GM19463 (cell line): ENCODE results near the gene BCO2.
"Not testable (repeated sequence)": the region's sequence is repeated elsewhere in the genome, so short reads cannot be mapped to it uniquely, and the experiment has no call there.

Source experiments
- ATAC-seq: cut with Tn5 transposase; IDR thresholded peaks from one replicate; pipeline ENCODE4 v1.9.1; 2021; ENCODE audit warnings: mild to moderate bottlenecking, moderate library complexity; ENCODE audit not compliant: unreplicated experiment

The BCO2 gene, protein sequence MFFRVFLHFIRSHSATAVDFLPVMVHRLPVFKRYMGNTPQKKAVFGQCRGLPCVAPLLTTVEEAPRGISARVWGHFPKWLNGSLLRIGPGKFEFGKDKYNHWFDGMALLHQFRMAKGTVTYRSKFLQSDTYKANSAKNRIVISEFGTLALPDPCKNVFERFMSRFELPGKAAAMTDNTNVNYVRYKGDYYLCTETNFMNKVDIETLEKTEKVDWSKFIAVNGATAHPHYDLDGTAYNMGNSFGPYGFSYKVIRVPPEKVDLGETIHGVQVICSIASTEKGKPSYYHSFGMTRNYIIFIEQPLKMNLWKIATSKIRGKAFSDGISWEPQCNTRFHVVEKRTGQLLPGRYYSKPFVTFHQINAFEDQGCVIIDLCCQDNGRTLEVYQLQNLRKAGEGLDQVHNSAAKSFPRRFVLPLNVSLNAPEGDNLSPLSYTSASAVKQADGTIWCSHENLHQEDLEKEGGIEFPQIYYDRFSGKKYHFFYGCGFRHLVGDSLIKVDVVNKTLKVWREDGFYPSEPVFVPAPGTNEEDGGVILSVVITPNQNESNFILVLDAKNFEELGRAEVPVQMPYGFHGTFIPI

DNA sequence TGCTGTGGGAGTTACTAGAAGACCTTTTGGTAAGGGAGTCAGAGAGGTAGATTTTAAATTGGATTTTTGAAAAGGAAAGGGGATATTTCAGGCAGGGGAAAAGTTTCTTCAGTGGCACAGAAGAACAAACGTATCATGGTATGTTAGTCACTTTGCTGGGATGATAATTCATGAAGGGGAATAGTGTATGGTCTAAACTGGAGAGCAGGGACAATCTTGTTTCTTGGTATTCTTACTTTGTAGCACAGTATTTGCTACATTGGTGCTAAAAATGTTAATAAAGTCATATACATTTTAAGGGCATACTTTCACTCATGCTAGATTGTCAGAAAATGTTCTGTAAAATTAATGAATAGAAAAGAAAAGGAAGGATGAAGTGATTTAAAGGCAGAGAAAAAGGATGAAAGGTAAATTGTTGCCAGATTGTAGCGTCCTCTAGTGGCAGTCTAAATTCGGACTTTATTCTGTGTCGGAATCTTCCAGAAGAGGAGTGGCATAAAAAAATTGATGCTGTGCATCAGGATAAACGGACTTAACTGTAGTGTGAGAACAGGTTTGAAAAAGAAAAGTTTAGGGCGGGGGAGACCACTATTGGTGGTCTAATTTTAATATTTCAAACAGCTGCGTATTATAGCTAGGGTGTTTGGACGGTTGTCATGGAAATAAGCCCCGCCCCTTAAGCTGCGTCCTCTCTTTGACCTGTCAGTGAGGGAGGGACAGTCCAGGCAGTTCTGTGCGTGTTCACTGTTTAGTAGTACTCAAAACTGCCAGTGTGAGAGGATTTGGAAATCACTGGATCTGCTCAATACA is at the start of gene BCO2:
TSS of gene BCO2 (plus strand) at position 724 of the 810 bp plus-strand sequence. CDS start 90 bp downstream, outside the sequence.
- peak; percentile 43 for ATAC-seq

DNA sequence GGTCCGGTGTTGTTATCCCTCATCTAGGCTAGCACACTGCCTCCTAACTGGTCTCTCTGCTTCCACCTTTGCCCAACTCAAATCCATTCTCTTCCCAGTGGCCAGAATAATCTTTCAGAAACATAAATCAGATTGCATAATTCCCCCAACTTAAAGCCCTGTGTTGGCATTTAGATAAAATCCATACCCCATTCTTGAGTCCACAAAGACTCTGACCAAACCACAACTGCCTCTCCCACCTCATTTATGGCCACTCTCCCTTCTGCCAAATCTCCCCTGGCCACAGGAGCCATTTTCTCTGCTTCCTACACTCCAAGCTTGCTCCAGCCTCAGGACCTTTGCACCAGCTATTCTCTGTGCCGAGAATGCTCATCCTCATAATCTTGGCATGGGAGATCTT is 48.3 kb upstream of the BCO2 start:
- ATAC-seq = no peak

DNA sequence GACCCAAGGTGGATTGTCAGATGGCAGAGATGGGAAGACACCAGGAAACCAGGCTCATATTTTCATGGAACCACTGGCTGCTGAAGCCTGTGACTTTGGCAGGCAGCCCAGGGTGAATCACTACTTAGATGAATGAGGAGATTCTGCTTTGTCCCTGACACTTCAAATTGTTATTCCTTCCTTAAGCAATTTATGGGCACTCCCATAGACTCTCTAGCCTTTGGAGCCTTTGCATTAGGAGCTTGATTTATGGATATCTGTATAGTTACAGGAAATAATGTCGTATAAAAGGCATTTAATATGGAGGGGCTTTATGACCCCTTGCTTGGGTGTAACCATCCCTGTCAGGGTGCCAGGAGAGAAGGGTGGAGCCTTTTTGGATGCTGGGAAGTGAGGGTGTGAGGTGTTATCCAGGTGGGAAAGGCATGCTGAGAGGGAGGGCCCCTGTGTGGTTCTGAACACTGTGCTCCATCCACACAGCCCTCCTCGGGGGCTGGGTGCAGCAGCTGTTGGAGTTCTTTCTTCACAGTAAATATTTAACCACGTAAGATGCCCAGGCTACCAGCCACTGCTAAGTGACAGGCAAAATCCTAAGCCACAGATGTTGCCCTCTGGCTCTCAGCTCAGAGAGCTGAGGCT is 46.7 kb upstream of the BCO2 start:
- ATAC-seq = no peak

DNA sequence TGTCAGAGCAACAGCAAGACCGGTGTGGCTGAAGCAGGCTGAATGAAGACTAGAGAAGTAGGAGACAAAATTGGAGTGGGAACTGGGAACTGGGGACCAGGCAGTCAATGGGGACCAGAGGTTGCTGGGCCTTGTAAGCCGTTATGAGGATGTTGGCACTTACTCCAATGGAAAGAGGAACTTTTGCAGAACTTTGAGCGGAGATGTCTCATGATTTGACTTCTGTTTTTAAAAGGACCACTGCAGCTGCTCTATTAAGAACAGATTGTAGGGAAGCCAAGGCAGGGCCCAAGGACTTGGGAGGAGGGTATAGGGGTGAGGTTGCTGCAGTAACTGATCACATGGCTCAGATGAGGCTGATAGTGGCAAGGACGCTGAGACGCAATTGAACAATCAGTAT is 45.7 kb upstream of the BCO2 start:
- no peak for ATAC-seq

DNA sequence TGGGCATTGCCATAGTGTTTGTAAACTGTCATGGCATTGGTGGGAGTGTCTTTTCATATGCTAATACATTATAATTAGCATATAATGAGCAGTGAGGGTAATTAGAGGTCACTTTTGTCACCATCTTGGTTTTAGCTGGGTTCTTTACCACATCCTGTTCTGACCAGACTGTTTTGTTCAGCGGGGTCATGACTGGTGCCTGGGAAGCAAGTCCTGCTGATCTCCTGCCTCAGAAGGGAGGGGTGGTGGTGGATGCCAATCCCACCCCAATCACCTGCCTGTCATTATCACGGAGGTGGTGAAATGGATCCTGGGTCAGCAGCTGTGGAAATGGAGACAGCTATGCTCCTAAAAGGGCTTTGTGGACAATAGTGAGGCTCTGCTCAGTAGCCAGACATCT is 42.6 kb upstream of the BCO2 start:
- no peak for ATAC-seq

DNA sequence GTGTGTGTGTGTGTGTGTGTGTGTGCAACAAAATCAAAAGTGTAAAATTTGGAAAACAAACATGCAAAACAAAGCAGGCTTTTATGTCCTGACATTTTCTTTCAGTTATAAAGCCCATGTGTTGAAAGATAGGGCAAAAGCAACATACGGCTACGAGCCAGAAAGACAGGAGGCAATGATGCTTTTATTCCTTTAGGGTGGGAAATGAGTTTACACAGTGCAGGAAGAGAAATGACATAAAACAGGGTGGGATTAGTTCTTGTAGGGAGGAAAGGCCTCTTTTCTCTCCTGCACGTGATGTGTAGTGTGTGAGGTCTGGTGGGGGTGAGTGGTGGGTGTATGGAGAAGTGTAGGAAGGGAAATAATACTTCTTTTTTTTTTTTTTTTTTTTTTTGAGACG is 40.8 kb upstream of the BCO2 start:
- ATAC-seq = no peak

DNA sequence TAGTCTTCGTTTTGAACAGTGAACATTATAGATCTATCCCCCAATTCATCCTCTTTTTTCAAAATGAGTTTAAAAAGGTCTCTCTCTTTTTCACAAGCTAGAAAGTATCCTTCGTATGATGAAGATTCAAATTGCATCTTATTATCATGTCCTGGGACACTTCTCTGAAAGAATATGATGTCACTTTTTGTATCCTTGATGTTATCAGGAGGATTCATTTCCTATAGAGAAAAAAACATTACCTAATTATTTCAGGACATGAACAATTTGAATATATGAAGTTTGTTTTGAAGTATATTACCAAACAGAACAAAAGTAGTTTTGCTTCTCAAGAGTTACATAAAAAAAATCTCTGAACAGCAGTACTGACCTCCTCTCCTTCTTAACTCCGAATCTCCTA is 31.7 kb upstream of the BCO2 start:
- no peak for ATAC-seq

DNA sequence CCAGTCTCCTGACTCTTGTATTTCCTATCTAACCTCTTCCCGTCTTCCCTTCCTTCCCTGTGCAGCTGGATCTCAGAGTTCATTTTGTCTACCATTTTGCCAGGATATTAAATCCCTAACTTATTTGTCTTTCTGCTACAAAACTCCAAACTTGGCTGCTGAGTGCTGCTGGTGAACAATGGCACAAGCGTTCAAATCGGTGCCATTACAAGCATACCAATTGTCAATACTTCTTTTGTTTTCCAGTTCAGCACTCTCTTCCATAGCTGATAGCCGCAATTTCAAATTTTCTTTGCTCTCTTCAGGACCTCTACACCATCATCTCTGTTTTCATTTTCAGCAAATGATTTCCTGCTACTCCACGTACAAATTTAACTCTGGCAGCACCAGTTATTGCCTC is 24.8 kb upstream of the BCO2 start:
- ATAC-seq = no peak

DNA sequence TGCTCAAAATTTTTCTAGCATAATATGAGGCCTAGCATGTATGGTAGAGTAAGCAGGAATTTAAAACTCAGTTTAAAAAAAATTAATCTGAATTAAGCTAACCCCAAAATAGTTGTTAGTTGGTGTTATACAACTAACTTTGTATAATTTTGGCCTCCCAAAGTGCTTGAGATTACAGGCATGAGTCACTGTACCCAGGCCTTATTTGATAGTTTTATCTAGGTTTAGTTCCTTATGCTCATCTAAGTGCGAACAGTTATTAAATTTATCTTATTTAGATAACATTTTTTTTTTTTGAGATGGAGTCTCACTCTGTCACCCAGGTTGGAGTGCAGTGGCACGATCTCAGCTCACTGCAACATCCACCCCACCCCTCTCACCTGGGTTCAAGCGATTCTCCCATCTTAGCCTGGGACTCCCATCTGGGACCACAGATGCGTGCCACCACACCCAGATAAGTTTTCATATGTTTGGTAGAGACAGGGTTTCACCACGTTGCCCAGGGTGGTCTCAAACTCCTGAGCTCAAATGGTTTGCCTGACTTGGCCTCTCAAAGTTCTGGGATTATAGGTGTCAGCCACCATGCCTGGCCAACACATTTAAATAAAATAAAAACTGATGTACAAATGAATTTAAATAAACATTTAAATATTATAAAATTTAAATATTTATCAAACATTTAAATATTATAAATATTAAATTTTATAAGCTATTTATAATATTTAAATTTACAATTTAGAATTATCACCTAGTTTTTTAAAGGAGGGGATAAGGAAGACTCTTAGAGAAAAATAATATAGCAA is 19.0 kb upstream of the BCO2 start:
- no peak for ATAC-seq

DNA sequence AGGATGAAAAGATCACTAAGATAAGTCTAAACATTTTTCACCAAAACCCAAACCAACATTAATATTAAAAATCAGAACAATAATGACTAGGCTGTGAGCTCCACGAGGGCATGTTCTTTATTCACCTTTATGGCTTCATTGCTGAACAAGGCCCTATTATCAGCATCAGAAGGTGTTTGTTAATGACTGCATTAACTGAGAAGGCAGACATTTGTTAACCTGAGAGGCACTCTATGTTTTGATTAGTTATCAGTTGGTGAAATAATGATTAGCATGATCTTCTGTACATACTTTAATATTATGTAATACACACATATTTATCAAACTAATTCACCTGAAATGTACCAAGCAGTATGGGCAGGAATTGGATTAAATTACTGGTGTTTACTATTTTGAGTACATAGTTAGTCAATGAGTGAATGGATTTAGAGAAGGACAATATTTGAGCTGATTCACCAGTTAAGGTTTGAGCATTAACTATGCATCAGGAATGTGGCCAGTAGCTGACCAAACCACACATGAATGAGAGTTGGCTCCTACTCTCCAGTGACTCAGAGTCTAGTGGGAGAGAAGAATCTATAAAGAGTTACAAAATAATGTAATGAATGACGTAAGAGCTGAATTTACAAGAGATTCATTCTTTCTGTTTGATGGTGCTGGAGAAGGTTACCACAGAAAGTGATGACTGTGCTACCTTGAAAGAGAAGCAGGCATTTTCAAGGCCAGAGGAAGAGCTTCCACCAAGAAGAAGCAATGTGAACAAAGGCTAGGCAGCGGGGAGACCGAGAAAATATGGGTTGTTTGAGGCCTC is 18.2 kb upstream of the BCO2 start:
- no peak for ATAC-seq

DNA sequence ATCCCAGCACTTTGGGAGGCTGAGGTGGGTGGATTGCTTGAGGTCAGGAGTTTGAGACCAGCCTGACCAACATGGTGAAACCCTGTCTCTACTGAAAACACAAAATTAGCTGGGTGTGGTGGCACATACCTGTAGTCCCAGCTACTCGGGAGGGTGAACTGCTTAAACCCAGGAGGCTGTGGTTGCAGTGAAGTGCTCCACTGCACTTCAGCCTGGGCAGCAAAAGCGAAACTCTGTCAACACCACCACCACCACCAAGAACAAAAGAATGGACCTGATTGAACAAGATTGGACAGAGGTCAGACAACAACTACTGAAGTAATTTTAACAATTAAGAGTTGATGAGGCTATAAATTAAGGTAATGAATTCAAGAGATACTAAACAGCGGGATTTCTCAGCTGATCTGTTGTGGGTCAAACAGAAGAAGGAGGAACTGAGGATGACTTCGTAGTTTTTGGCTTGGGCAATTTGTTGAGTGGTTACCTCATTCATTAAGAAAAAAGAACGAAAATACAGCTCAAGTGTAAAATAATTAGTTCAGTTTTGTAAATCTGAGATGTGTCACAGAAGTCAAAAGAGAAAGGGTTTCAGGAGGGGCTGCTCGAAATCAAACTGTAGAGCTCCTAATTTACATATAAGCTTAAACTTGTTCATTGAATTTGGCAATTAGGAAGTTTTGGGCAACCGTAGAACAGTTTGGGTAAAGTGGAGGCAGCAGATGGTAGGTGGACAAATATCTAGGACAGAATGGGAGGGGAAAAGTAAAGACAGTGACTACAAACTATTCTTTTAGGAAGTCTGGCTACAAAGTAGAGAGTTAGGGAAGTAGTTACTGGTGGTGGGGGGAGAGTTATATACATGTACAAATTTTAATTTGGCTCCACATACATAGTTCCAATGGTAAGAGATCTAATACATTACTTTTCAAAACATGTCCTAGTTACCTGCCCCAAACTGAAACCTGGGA is 15.9 kb upstream of the BCO2 start:
- ATAC-seq = no peak

DNA sequence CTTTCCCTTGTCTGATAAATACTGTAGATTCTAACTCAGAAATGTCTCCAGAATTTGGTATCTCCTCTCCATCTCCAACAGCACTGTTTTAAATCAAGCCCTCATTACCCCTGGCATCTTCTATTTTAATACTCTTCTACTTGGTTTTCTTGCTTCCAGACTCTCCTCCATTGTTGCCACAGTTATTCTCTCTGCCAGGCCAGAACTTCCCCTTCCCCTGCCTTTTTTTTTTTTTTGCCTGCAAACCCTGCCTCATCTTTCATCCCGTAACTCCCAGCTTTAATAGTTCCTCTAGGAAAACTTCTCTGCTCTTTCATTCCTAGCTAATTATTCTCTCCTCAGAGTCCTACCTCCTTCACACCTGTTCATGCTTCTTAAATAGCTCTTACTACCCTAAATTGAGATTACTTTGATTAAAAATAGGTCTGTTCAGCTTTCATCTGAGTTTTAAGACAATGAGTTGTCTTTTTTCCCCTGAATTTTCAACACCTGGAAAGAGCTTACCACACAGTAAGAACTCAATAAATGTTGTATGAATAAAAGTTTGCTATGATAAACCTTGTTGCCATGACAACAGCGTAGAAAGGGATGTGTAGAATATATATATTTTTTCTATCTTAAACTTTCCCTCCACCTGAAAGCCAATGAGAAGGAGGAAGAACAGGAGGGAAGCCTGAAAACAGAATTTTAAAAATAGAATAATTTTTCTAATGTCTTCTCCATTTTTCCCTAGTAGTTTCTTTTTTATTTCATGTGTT is 15.0 kb upstream of the BCO2 start:
- no peak for ATAC-seq

DNA sequence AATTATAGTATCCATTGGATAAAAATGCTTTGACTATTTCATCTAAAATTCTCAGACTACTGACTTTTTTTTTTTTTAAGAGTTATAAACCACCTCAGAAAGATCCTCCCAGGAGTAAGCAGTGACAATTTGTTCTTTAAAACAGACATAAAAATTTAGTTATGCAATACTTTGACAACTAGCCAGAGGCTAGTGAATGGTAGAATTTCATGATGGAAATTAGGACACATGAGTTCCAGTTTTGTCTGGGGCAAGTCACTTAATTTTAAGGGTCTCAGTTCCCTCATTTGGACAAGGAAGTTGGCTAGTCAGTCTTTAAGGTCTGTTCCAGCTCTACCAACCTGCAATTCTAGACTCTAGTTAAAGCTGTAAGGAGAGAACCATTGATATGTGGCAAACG is 14.3 kb upstream of the BCO2 start:
- ATAC-seq = no peak

DNA sequence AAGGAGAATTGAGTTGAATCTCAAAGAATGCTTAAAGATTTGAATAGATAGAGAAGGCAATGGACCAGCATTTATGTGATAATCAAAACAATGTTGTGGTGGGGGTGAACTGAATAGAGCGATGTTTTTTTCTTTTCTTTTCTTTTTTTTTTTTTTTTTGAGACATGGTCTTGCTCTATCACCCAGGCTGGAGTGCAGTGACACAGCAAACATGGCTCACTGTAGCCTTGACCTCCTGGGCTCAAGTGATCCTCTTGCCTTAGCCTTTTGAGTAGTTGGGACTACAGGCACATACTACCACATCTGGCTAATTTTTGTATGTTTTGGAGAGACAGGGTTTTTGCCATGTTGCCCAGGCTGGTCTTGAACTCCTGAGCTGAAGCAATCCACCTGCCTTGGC is 13.1 kb upstream of the BCO2 start:
- ATAC-seq = not testable (repeated sequence)

DNA sequence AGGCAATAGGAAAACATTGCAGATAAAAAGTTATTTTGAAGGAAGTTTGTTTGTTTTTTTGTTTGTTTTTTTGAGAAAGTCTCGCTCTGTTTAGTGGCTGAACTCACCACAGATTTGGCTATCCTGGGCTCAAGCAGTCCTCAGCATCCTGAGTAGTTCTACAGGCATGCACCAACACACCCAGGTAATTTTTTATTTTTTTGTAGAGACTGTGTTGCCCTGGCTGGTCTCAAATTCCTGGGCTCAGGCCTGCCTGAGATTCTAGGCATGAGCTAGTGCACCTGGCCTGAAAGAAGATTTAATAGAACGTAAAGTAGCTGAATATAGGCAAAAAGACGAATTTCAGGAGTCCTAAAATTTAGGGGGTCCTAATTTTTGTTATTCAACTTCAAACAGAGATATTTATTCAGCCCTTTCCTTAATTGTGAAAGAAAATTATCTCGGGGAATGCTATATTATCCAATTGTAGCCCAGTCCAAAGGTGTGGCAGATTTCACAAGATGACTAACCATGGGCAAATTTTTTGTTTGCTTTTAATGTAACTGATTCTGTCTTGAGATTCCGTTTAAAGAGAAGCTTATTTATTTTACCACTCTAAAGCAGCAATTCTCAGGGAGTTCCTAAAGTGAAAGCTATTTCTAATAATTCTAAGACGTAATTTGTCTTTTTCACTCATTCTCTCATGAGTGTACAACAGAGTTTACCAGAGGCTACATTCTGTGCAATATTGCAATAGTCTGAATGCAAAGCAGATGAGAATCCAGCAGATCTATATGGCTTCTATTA is 12.4 kb upstream of the BCO2 start:
- ATAC-seq = no peak

DNA sequence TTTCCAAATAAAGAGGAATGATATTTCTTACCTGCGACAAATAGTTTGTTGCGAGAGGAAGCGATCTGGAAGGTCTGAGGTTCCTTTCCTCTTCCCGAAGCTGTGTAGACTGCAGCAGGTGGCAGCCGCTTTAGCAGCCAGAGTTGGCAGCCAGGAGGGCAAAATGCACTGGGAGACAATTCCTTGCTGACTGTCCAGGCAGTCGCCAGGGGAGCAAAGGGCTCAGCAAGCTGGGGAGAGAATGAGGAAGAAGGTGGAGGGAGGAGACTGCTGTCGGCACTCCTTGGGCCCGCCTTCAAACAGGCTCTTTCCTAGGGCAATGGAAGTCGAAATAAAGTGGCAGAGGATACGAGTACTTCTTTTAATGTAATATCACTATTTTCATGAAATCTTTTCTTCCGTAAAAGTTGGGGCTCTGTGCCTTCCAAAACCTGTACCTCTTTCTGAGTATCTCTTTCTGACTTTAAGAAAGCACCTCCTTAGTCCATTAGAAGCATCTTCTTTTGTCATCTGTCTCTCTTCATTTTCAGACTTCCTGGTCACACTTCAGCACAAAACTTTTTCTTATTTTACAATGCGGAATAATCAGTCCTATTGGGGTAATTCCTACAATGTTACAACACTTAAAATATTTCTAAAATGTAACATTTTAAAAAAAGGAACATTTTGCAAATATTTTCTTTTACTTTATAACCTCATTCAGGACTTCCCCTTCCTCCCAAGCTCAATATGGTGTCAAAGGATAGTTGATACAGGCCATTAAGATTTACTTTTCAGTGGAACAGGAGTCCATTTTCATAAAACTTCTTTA is 11.2 kb upstream of the BCO2 start, which contains the start of gene IL18:
TSS of gene IL18 (minus strand) at position 220 of the 811 bp plus-strand sequence. CDS start 9,041 bp downstream, outside the sequence.
- no peak for ATAC-seq
